Aorta (tissue), 5 donors: ENCODE data around the gene ADGRB2. TPM values are rescaled to one million over a fixed set of nuclear protein-coding genes. Genes with fewer than 3 reads are reported as not detected.
A peak's percentile ranks its signal among the peaks of the same experiment; 100 is the strongest.

Source experiments
- ATAC-seq: fragments of 200-7000 bp; cut with Tn5 transposase; one replicate; pipeline ENCODE4 v1.9.1; 2022; ENCODE audit warnings: moderate library complexity; ENCODE audit not compliant: low FRiP score
- DNase-seq, 2 donors: peaks; one replicate each; pipeline ENCODE4 v3.0.0-alpha.2; 2020
- H3K27ac ChIP-seq, 2 donors: one replicate each; pipeline ENCODE4 v1.5.1; 2013; ENCODE audit warnings: low read length in 2 of 2, mild to moderate bottlenecking in 2 of 2, moderate library complexity in 2 of 2, control low read depth in 1 of 2, inconsistent platforms in 1 of 2, low read depth in 1 of 2
- H3K27me3 ChIP-seq, 2 donors: one replicate each; pipeline ENCODE4 v1.6.1; 2013; ENCODE audit warnings: control low read depth in 1 of 2, low read length in 1 of 2, mild to moderate bottlenecking in 1 of 2, moderate library complexity in 1 of 2; ENCODE audit not compliant: insufficient read depth in 2 of 2, control insufficient read depth in 1 of 2
- H3K36me3 ChIP-seq, 2 donors: one replicate each; pipeline ENCODE4 v1.6.1; 2013; ENCODE audit warnings: control low read depth in 1 of 2, low read length in 1 of 2, mild to moderate bottlenecking in 1 of 2; ENCODE audit not compliant: insufficient read depth in 2 of 2, control insufficient read depth in 1 of 2
- H3K4me1 ChIP-seq, 2 donors: one replicate each; pipeline ENCODE4 v1.6.1; 2013; ENCODE audit warnings: low read length in 2 of 2, control low read depth in 1 of 2, mild to moderate bottlenecking in 1 of 2, moderate library complexity in 1 of 2; ENCODE audit not compliant: insufficient read depth in 2 of 2, control insufficient read depth in 1 of 2
- H3K4me3 ChIP-seq, 2 donors: one replicate each; pipeline ENCODE4 v1.5.1; 2013; ENCODE audit warnings: low read length in 2 of 2, control low read depth in 1 of 2, mild to moderate bottlenecking in 1 of 2
- H3K9me3 ChIP-seq: one replicate; pipeline ENCODE4 v1.6.1; 2013; ENCODE audit warnings: mild to moderate bottlenecking, low read length; ENCODE audit not compliant: control insufficient read depth
- WGBS, 2 donors: extraction: QIAGEN DNeasy Blood & Tissue Kit; methylation state at CpG; one replicate each; pipeline ENCODE4 v1.1.7; 2013; 5-methylcytosine and 5-hydroxymethylcytosine counted together
- intact Hi-C, 2 donors: fragments of 100-400 bp; cut with DNase I; formaldehyde crosslinking; loops; one replicate each; pipeline versions ENCODE4 v1.14.2 to v1.15.0; 2022
- polyA plus RNA-seq, 2 donors: library from polyadenylated mRNA; stranded (reverse); fragments of 200-250 nt; gene quantifications; one replicate each; pipeline ENCODE4 v1.2.3, GENCODE V29; 2013
- total RNA-seq, 2 donors: library from RNA; stranded (reverse); fragmentation: NEBNext Ultra II Directional; extraction: Animal tissue kit (Norgen Biotek cat#: 25700); gene quantifications; one replicate each; pipeline ENCODE4 v1.2.1, GENCODE V29; 2021
- donor health status: healthy with polysubstance abuse.
- donor health status: Bipolar disorder and iron deficiency.
- donor health status: DM: no; HTN: no; CAD: no.
- donor health status: DM: no; HTN: no; CAD: no.
- donor health status: DM: yes; HTN: yes; CAD: no.

The ADGRB2 gene
- total and polyA plus RNA-seq, 4 donors: 1.8 to 4.6 (median 2.1) TPM

DNA sequence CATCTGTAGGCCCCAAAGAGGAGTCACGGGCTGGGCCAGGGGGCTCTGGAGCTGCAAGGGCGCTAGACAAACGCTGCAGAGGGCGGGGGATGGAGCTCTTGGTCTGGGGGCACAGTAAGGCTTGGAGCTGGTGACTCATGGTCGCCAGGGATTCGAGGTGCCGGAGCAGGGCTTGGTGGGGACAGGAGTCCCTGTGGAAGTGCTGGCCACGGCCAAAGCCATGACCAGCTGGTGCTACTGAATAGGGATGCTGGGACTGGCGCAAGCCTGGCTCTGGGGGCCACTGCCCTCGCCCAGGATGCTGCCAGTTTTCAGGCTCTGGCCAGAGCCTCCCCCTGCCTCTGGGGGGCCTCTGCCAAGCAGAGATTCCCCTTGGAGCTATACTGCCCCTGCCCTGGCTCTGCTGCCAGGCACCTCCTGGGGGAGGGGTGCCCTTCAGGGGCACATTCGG is 26.5 kb upstream of the ADGRB2 start:
- Histone ChIP-seq H3K27ac (no peak overlapping the region), H3K4me3 (no peak overlapping the region), H3K27me3 (no peaks in the 10 kb centered on the region), H3K4me1 (no peaks in the 10 kb centered on the region), H3K36me3 (no peaks in the 10 kb centered on the region), H3K9me3 (no peaks in the 10 kb centered on the region)
- DNase-seq: peak; percentile 44 to 73
- intact Hi-C loops: no loop called here
- 86 to 92% methylated on average over 11 of the region's 11 CpGs for WGBS, 2 donors
- ATAC-seq: no peak

DNA sequence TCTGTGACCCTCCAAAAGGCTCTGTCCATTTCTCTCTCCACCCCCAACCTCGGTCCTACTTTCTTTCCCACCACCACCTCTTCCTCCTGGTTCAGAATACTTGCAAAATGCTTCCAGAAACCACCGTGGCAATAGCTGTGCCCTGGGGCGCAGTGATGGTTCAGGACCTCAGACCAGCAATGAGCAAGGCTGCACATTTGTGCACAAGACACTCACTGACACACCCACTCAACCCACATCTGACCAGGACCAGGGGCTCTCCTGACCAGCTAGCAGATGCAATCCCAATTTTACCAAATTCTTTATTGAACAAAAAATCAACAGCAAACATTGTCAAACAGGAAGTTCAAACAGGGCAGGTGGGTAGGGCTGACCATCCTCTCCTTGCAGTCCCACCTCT is 26.0 kb upstream of the ADGRB2 start:
- Histone ChIP-seq H3K4me1 (no peaks in the 10 kb centered on the region), H3K36me3 (no peaks in the 10 kb centered on the region), H3K27me3 (no peaks in the 10 kb centered on the region), H3K9me3 (no peaks in the 10 kb centered on the region), H3K27ac (no peak overlapping the region), H3K4me3 (no peak overlapping the region)
- DNase-seq (peak; percentile 25 to 40), ATAC-seq (no peak)
- intact Hi-C loops: no loop called here
- WGBS, 2 donors: 88 to 94% methylated on average over 3 of the region's 3 CpGs

DNA sequence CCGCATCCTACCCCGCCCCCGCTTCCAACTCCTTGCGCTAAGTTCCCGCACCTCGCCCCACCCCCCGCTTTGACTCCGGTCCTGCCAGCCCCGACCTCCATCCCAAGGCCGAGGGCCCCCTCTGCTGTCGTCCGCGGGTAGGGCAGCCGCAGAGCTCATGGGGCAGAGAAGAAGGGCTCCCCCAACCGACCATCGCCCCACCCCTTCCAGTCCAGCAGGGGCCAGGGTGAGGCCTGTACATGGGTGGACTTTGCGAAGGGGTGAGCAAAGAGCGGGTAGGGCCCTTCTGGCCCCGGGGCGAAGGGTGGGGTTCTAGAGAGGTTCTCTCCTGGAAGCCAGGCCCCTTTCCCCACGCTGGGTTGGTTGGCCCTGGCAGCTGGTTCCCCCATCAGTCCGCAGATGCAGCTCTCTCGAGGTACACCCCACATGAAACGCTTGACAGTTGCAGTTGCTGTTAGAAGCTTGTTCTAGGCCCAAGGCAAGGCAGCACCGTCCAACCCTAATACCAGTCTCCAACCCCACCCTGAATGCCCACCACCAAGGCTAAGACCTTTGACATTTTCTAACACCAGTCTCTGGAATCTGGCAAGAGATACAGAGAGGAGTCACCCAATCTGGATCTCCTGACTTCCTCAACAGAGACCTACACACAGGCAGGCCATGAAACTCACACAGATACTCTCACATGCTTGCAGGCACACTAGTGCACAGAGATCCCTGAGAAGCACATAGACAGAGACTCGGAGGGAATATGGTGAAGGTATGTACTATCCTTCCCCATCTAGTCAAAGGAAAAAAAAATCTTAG is 25.3 kb upstream of the ADGRB2 start:
- 16 to 17% methylated on average over 20 to 26 of the region's 26 CpGs for WGBS, 2 donors
- Histone ChIP-seq H3K27ac (no peak overlapping the region), H3K36me3 (no peaks in the 10 kb centered on the region), H3K27me3 (no peaks in the 10 kb centered on the region), H3K9me3 (no peaks in the 10 kb centered on the region), H3K4me1 (no peaks in the 10 kb centered on the region), H3K4me3 (peak overlapping the region; percentile 5 to 49)
- ATAC-seq (peak; percentile 95), DNase-seq (peak; percentile 97 to 99)
- intact Hi-C loops: loop anchor here (2.0 to 10.0 kb wide), 5 partner anchors 42 to 225 kb away; no protein-coding TSS in a partner anchor

DNA sequence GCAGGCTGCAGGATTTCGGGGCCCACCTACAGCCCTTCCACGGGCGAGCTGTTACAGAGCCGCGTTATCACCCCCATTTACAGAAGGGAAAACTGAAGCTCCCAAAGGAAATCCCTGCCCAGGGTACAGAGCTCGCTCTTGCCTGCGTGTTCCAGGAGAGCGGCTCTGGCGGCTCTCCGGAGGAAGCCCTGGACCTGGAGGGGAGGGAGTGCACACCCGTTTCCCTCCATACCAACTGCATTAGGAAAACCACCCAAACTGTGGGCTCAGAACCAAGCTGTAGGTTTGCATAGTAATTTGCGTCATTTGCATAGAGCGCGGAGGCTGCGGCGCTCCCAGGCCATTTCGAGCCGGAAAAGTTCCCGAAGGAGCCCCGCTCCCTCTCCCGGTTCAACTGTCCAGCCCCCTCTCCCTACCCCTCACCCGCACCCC is 24.7 kb upstream of the ADGRB2 start:
- intact Hi-C loops: loop anchor here (1.0 to 10.0 kb wide), 6 partner anchors 42 to 224 kb away; no protein-coding TSS in a partner anchor
- 0 to 1% methylated on average over 22 of the region's 22 CpGs for WGBS, 2 donors

DNA sequence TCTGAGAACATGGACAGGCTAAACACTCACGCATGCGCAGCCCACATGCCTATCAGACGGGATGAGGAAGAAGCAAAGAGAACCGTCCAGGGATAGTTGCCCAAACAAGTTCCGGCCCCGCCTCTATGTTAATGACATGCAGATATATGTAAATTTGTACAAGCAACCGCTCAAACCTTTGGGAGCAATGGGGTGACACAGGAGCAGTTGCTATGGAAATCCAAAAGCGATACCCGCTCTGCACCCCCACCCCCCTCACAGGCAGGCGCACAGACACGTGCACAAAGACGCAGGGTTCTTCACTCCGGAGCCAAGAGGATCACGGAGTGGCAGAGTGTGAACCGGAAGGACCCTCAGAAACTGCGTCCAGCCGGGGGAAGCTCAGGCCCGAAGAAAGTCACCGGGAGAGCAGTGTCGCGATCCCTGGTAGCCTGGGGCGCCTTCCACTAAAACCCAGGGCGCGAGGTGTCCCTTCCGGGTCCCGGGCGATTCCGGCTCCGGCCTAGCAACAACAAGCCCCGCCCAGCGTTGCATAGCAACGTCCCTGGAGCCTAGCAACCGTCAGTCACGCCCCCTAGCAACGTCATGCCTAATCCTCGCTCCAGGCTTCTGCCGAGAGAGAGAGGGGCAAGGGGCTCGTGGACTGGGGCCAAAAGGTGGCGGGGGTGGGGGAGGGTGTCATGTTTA is 24.1 kb upstream of the ADGRB2 start:
- intact Hi-C loops: loop anchor here (1.0 to 10.0 kb wide), 6 partner anchors 41 to 223 kb away; no protein-coding TSS in a partner anchor
- peak overlapping the region; percentile 5 to 49 for H3K4me3 ChIP-seq
- H3K27me3 ChIP-seq: no peaks in the 10 kb centered on the region
- no peaks in the 10 kb centered on the region for H3K36me3 ChIP-seq
- 6 to 8% methylated on average over 39 of the region's 39 CpGs for WGBS, 2 donors
- peak; percentile 95 to 99 for DNase-seq
- H3K9me3 ChIP-seq: no peaks in the 10 kb centered on the region
- H3K4me1 ChIP-seq: no peaks in the 10 kb centered on the region
- ATAC-seq: peak; percentile 92
- no peak overlapping the region for H3K27ac ChIP-seq

More for the DNA sequence above, 24.7 kb upstream of the ADGRB2 start:
- peak; percentile 64 for ATAC-seq
- no peak overlapping the region for H3K27ac ChIP-seq
- H3K27me3 ChIP-seq: no peaks in the 10 kb centered on the region
- DNase-seq: no peak
- H3K9me3 ChIP-seq: no peaks in the 10 kb centered on the region
- no peaks in the 10 kb centered on the region for H3K36me3 ChIP-seq
- H3K4me3 ChIP-seq: peak overlapping the region; percentile 5 to 49
- no peaks in the 10 kb centered on the region for H3K4me1 ChIP-seq

DNA sequence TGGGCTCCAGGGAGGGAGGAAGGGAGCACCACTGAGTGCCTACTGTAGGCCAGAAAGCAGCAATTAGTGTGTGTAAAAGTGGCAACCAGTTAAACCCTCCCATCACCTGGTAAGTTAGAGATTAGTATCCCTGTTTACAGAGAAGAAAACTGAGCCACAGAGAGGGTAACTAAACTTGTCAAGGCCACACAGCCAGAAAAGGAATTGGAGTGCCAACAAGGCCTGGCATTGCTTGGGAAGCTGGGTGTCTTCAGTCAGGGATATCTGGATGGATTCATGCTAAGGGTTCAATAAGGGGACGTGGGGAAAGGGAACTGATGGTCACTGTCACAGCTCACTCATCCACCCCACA is 23.6 kb upstream of the ADGRB2 start:
- H3K4me3 ChIP-seq: no peak overlapping the region
- 68 to 75% methylated on average over 1 of the region's 1 CpG for WGBS, 2 donors
- no peak overlapping the region for H3K27ac ChIP-seq
- ATAC-seq (no peak), DNase-seq (peak in 1 of 2 donors; percentile 3)
- no peaks in the 10 kb centered on the region for H3K27me3 ChIP-seq
- intact Hi-C loops: loop anchor here (1.0 to 10.0 kb wide), 6 partner anchors 40 to 223 kb away; no protein-coding TSS in a partner anchor
- H3K36me3 ChIP-seq: no peaks in the 10 kb centered on the region
- no peaks in the 10 kb centered on the region for H3K9me3 ChIP-seq
- no peaks in the 10 kb centered on the region for H3K4me1 ChIP-seq

DNA sequence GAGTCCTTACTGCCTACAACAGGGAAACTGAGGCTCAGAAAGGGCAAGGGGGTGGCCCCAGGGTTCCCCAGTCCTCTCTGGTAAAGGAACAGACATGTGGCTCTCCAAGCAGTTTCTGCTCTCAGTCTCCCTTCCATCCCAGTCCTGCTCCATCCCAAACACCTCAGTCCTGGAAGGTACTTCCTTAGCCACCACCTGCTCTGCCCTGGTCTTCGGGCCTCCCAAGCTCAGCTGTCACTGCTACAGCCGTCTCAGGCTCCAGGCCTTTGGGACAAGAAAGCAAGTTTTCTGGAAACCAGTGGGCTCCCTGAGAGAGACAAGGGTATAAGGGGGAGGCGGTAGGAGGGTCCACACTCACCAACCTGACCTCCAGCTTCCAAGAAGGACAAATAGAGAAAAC is 23.1 kb upstream of the ADGRB2 start:
- 74 to 80% methylated on average over 3 of the region's 3 CpGs for WGBS, 2 donors
- no peak overlapping the region for H3K4me3 ChIP-seq
- H3K4me1 ChIP-seq: no peaks in the 10 kb centered on the region
- DNase-seq: peak; percentile 34 to 61
- intact Hi-C loops: loop anchor here (5.0 to 10.0 kb wide), 3 partner anchors 40 to 222 kb away; no protein-coding TSS in a partner anchor
- H3K27me3 ChIP-seq: no peaks in the 10 kb centered on the region
- no peak for ATAC-seq
- H3K36me3 ChIP-seq: no peaks in the 10 kb centered on the region
- H3K27ac ChIP-seq: no peak overlapping the region
- no peaks in the 10 kb centered on the region for H3K9me3 ChIP-seq

DNA sequence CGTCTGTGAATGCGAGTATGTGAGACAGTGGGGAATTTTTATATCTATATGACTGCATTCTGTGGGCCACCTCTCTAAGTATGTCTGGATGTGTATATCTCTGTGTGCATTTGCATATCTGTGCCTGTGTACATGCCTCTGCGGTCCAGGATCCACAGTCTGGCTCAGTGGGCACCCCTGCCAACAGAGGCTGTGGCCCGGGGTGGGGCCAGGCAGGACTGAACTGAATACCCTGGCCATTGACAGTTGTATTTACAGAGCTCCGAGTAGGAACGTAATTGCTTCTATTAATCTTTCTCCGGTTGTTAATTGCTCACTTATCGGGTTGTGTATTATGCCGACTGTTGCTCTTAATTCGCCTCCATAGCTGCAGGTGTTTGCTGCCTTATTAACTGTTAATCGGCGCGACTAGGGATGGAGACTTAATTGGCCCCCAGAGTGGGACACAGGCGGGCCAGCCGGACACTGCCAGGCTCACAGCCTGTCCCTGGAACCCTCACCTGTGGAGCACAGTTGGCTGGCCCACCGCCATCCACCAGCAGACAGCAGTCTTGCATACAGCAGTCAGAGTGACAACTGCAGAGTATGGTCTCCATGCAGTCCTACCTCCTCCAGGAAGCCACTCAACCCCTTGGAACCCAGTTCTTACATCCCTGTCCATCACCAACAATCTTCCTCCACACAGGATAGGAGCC is 22.4 kb upstream of the ADGRB2 start:
- intact Hi-C loops: loop anchor here (5.0 to 10.0 kb wide), 3 partner anchors 39 to 222 kb away; no protein-coding TSS in a partner anchor
- DNase-seq (peak; percentile 43 to 75), ATAC-seq (no peak)

More for the DNA sequence above, 22.4 kb upstream of the ADGRB2 start:
- WGBS, 2 donors: 88 to 90% methylated on average over 16 of the region's 16 CpGs
- H3K36me3 ChIP-seq: no peaks in the 10 kb centered on the region
- H3K27ac ChIP-seq: no peak overlapping the region
- H3K9me3 ChIP-seq: no peaks in the 10 kb centered on the region
- no peaks in the 10 kb centered on the region for H3K4me1 ChIP-seq
- H3K4me3 ChIP-seq: no peak overlapping the region
- H3K27me3 ChIP-seq: no peaks in the 10 kb centered on the region
